Esophagus mucosa (tissue), 1 donor: ENCODE measurements around the gene CERS5. TPM values are rescaled to one million over a fixed set of nuclear protein-coding genes. Genes with fewer than 3 reads are reported as not detected.

Experiments used
- total RNA-seq: library from RNA; stranded (reverse); gene quantifications from one replicate; pipeline ENCODE4 v1.2.4, GENCODE V29; 2023
- donor health status: DM: yes; HTN: yes; CAD: no.

CERS5 gene
- total RNA-seq, 1 donor from 2014 or later: 21.9 TPM

Other genes starting within 250 kb of the CERS5 start
- gene AQP2, start 216.6 kb downstream of the CERS5 start, total RNA-seq: not detected
- 1.3 TPM for gene AQP5, start 205.5 kb downstream of the CERS5 start, total RNA-seq
- gene AQP6, start 194.4 kb downstream of the CERS5 start, total RNA-seq: not detected
- 47.6 TPM for gene RACGAP1, start 141.9 kb downstream of the CERS5 start, total RNA-seq
- gene ASIC1, start 109.8 kb downstream of the CERS5 start, total RNA-seq: 2.1 TPM
- 28.8 TPM for gene SMARCD1, start 82.0 kb downstream of the CERS5 start, total RNA-seq
- 0.56 TPM for gene GPD1, start 63.4 kb downstream of the CERS5 start, total RNA-seq
- 37.9 TPM for gene COX14, start 55.1 kb downstream of the CERS5 start, total RNA-seq
- gene LIMA1, start 116.2 kb upstream of the CERS5 start, total RNA-seq: 53.9 TPM
- not detected for gene FAM186A, start 229.2 kb upstream of the CERS5 start, total RNA-seq
- gene LARP4, start 233.5 kb upstream of the CERS5 start, total RNA-seq: 35.8 TPM